Measurements from ENCODE around the gene SCLY. TPM values are rescaled to one million over a fixed set of nuclear protein-coding genes. Genes with fewer than 3 reads are reported as not detected.

Gene SCLY
- total RNA-seq, 1 donor from 2014 or later = 24.5 TPM

GRCh38 chr2:238097201-238097987 is 36.6 kb downstream of the SCLY start:
- DNase-seq (ENCODE audit: low read depth, low spot score) = no peak

- peak; percentile 10 for DNase-seq (ENCODE audit: low read depth, low spot score)
Observed at GRCh38 chr2:238097988-238098871, 37.4 kb downstream of the SCLY start.

- DNase-seq (ENCODE audit: low read depth, low spot score) = no peak
Observed at GRCh38 chr2:238098901-238099713, 38.3 kb downstream of the SCLY start.

- DNase-seq (ENCODE audit: low read depth, low spot score) = no peak
Observed at GRCh38 chr2:238099714-238100048, 38.9 kb downstream of the SCLY start.

- no peak for DNase-seq (ENCODE audit: low read depth, low spot score)
Observed at GRCh38 chr2:238100049-238100820, 39.4 kb downstream of the SCLY start, which contains the start of gene ESPNL. Gene ESPNL (plus strand): TSS chr2:238100340. CDS start chr2:238100420, 80 bp downstream.

GRCh38 chr2:238100821-238101771 is 40.3 kb downstream of the SCLY start:
- no peak for DNase-seq (ENCODE audit: low read depth, low spot score)

- no peak for DNase-seq (ENCODE audit: low read depth, low spot score)
Observed at GRCh38 chr2:238101891-238102841, 41.4 kb downstream of the SCLY start.

- DNase-seq (ENCODE audit: low read depth, low spot score) = no peak
Observed at GRCh38 chr2:238102865-238103264, 42.1 kb downstream of the SCLY start.

- DNase-seq (ENCODE audit: low read depth, low spot score) = no peak
Observed at GRCh38 chr2:238103465-238104225, 42.8 kb downstream of the SCLY start.

- no peak for DNase-seq (ENCODE audit: low read depth, low spot score)
Observed at GRCh38 chr2:238104226-238104690, 43.5 kb downstream of the SCLY start.

GRCh38 chr2:238104691-238105371 is 44.0 kb downstream of the SCLY start:
- DNase-seq (ENCODE audit: low read depth, low spot score) = no peak

- DNase-seq (ENCODE audit: low read depth, low spot score) = no peak
Observed at GRCh38 chr2:238105506-238106338, 44.9 kb downstream of the SCLY start.

- DNase-seq (ENCODE audit: low read depth, low spot score) = no peak
Observed at GRCh38 chr2:238106339-238106697, 45.5 kb downstream of the SCLY start.

GRCh38 chr2:238106698-238107524 is 46.1 kb downstream of the SCLY start:
- no peak for DNase-seq (ENCODE audit: low read depth, low spot score)

Data from pulmonary artery endothelial cell (primary cell).